ENCODE results near the gene STX5. TPM values are rescaled to one million over a fixed set of nuclear protein-coding genes. Genes with fewer than 3 reads are reported as not detected.
"Not testable (repeated sequence)": the region's sequence is repeated elsewhere in the genome, so short reads cannot be mapped to it uniquely, and the experiment has no call there.

Gene STX5
- total RNA-seq, 4 donors from 2014 or later, result 15.3 to 62.5 (median 30.2) TPM

GRCh38 chr11:62774407-62774806 is 57.4 kb downstream of the STX5 start:
- in situ Hi-C loops (cut with MboI; ENCODE audit: low pct_ligation_motif_present in 1 of 4, low pct_unique_long_range_greater_than_20kb in 1 of 4, low sequenced_read_pairs in 3 of 4) (no loop called here), intact Hi-C loops (cut with DNase I; ENCODE audit: low total_unique reads) (no loop called here)
- WGBS, 2 donors (ENCODE audit: low coverage in 1 of 2), result 88 to 100% methylated on average over 2 to 6 of the region's 6 CpGs
- Histone ChIP-seq H3K4me3 (no peak overlapping the region), H3K27ac (no peak overlapping the region), H3K36me3 (peaks cover 0 to 12% (median 2%) of the 10 kb centered on the region in 4 donors), H3K9me3 (no peaks in the 10 kb centered on the region), H3K4me1 (peaks cover 15 to 24% (median 20%) of the 10 kb centered on the region in 4 donors), H3K27me3 (no peaks in the 10 kb centered on the region)
- no peak for TF ChIP-seq POLR2AphosphoS5 (IDR thresholded peaks at IDR 0.05)
- TF ChIP-seq EP300 (IDR thresholded peaks at IDR 0.05; ENCODE audit: low read depth), result no peak
- no peak for TF ChIP-seq POLR2A (IDR thresholded peaks at IDR 0.05)
- TF ChIP-seq CTCF (IDR thresholded peaks at IDR 0.05), result no peak
- no peak for DNase-seq

GRCh38 chr11:62771144-62772021 is 60.5 kb downstream of the STX5 start, which contains the start of gene TAF6L:
Gene TAF6L, plus strand, starts transcription at chr11:62771396. Its CDS starts 4,388 bp downstream, at chr11:62775784.
- DNase-seq, result peak; percentile 98
- TF ChIP-seq EP300 (IDR thresholded peaks at IDR 0.05; ENCODE audit: low read depth) (no peak), POLR2A (IDR thresholded peaks at IDR 0.05) (peak; percentile 61), CTCF (IDR thresholded peaks at IDR 0.05) (no peak), POLR2AphosphoS5 (IDR thresholded peaks at IDR 0.05) (peak; percentile 60 to 68 (median 66))
- H3K27me3 ChIP-seq, result no peaks in the 10 kb centered on the region
- intact Hi-C loops (cut with DNase I; ENCODE audit: low total_unique reads) (no loop called here), in situ Hi-C loops (cut with MboI; ENCODE audit: low pct_ligation_motif_present in 1 of 4, low pct_unique_long_range_greater_than_20kb in 1 of 4, low sequenced_read_pairs in 3 of 4) (no loop called here)
- WGBS, 2 donors (ENCODE audit: low coverage in 1 of 2), result 3% methylated on average over 56 of the region's 60 CpGs; no CpG with 5 or more reads in 1 of the 2 donors
- H3K36me3 ChIP-seq, result peaks cover 0 to 10% (median 5%) of the 10 kb centered on the region in 4 donors
- peaks cover 15 to 24% (median 20%) of the 10 kb centered on the region in 4 donors for H3K4me1 ChIP-seq
- no peaks in the 10 kb centered on the region for H3K9me3 ChIP-seq
- peak within 1 kb of the TSS; percentile 56 to 76 (median 61) for H3K4me3 ChIP-seq
- peak within 1 kb of the TSS; percentile 92 to 98 (median 94) for H3K27ac ChIP-seq

GRCh38 chr11:62770778-62771143 is 61.1 kb downstream of the STX5 start:
- H3K4me3 ChIP-seq, result peak overlapping the region; percentile 2 to 65 (median 56)
- WGBS, 2 donors (ENCODE audit: low coverage in 1 of 2), result 0 to 2% methylated on average over 2 to 18 of the region's 18 CpGs
- H3K9me3 ChIP-seq, result no peaks in the 10 kb centered on the region
- H3K4me1 ChIP-seq, result peaks cover 15 to 24% (median 20%) of the 10 kb centered on the region in 4 donors
- in situ Hi-C loops (cut with MboI; ENCODE audit: low pct_ligation_motif_present in 1 of 4, low pct_unique_long_range_greater_than_20kb in 1 of 4, low sequenced_read_pairs in 3 of 4) (no loop called here), intact Hi-C loops (cut with DNase I; ENCODE audit: low total_unique reads) (no loop called here)
- TF ChIP-seq EP300 (IDR thresholded peaks at IDR 0.05; ENCODE audit: low read depth) (no peak), CTCF (IDR thresholded peaks at IDR 0.05) (no peak), POLR2A (IDR thresholded peaks at IDR 0.05) (no peak), POLR2AphosphoS5 (IDR thresholded peaks at IDR 0.05) (no peak)
- H3K27ac ChIP-seq, result peak overlapping the region; percentile 92 to 98 (median 94)
- peaks cover 0 to 15% (median 6%) of the 10 kb centered on the region in 4 donors for H3K36me3 ChIP-seq
- H3K27me3 ChIP-seq, result no peaks in the 10 kb centered on the region
- peak; percentile 30 for DNase-seq

- DNase-seq; H3K36me3 ChIP-seq; H3K9me3 ChIP-seq; in situ Hi-C loops (cut with MboI; ENCODE audit: low pct_ligation_motif_present in 1 of 4, low pct_unique_long_range_greater_than_20kb in 1 of 4, low sequenced_read_pairs in 3 of 4); intact Hi-C loops (cut with DNase I; ENCODE audit: low total_unique reads); H3K27me3 ChIP-seq: not testable (repeated sequence)
- peak overlapping the region in 3 of 4 donors; percentile 54 to 74 (median 67) for H3K4me3 ChIP-seq
- WGBS, 2 donors (ENCODE audit: low coverage in 1 of 2), result 29 to 100% methylated on average over 2 to 9 of the region's 9 CpGs
- peaks cover 10 to 23% (median 12%) of the 10 kb centered on the region in 4 donors for H3K4me1 ChIP-seq
- peak overlapping the region; percentile 88 to 90 (median 88) for H3K27ac ChIP-seq
These were observed 71.0 kb downstream of the STX5 start for GRCh38 chr11:62760867-62761227.

All from transverse colon (tissue), 4 donors.